Ovary (tissue), 9 donors: ENCODE measurements around the gene SGMS1. TPM values are rescaled to one million over a fixed set of nuclear protein-coding genes. Genes with fewer than 3 reads are reported as not detected.

Source experiments
- DNase-seq, 5 donors: peaks; one replicate each; pipeline ENCODE4 v3.0.0-alpha.2; 2019 to 2020
- H3K27ac ChIP-seq, 2 donors: fragments of 200-600 bp; one replicate each; pipeline versions ENCODE4 v1.5.1 to v1.8.0; 2019 to 2022
- H3K27me3 ChIP-seq: fragments of 200-600 bp; one replicate; pipeline ENCODE4 v1.8.0; 2022
- H3K36me3 ChIP-seq: fragments of 200-600 bp; sonication (generic); one replicate; pipeline ENCODE4 v1.5.1; 2019
- H3K4me1 ChIP-seq: one replicate; pipeline ENCODE4 v1.8.1; 2013; ENCODE audit warnings: mild to moderate bottlenecking, moderate library complexity; ENCODE audit not compliant: insufficient read depth
- H3K4me3 ChIP-seq: fragments of 200-600 bp; sonication (generic); one replicate; pipeline ENCODE4 v1.5.1; 2017
- H3K9me3 ChIP-seq, 2 donors: fragments of 200-600 bp in 1 of 2; sonication (generic) in 1 of 2; one replicate each; pipeline versions ENCODE4 v1.5.1 to v1.8.1; 2013 to 2019; ENCODE audit warnings: mild to moderate bottlenecking in 1 of 2, moderate library complexity in 1 of 2
- EP300 ChIP-seq: sonication (generic); formaldehyde crosslinking; IDR thresholded peaks from one replicate; pipeline ENCODE4 v1.6.1; 2017; ENCODE audit warnings: antibody characterized with exemption
- POLR2A ChIP-seq: fragments of 450-650 bp; IDR thresholded peaks from one replicate; pipeline ENCODE4 v1.6.1; 2017; ENCODE audit warnings: antibody characterized with exemption, mild to moderate bottlenecking, moderate library complexity
- whole genome bisulfite sequencing, 3 donors: extraction: QIAGEN DNeasy Blood & Tissue Kit in 1 of 3; methylation state at CpG; one replicate each; pipeline versions ENCODE4 v1.1.5 to v1.1.7; 2013 to 2017; 5-methylcytosine and 5-hydroxymethylcytosine counted together
- intact Hi-C, 4 donors: fragments of 100-400 bp; cut with DNase I; formaldehyde crosslinking; loops; one replicate each; pipeline versions ENCODE4 v1.11.0 to v1.15.1; 2022 to 2023
- polyA plus RNA-seq, 2 donors: library from polyadenylated mRNA; stranded (reverse); fragments of 200-250 nt in 1 of 2; fragments of 350-450 nt in 1 of 2; fragmentation: Illumina TruSeq in 1 of 2; extraction: RNeasy Lipid Tissue Mini Kit (QIAGEN cat#74804) in 1 of 2; gene quantifications; one replicate each; pipeline ENCODE4 v1.2.3, GENCODE V29; 2013 to 2014
- total RNA-seq, 7 donors: library from RNA; depleted of rRNA in 2 of 7; stranded (reverse); fragments of >200 nt in 2 of 7; fragmentation: NEBNext Ultra II Directional in 3 of 7; extraction: Animal tissue kit (Norgen Biotek cat#: 25700) in 3 of 7; gene quantifications; one replicate each; pipeline versions ENCODE4 v1.1.0 to v1.2.4, GENCODE V29; 2016 to 2023
- TF ChIP-seq, protein P1 (sequence below), 3 donors: fragments of 450-650 bp in 2 of 3; fragments of 200-600 bp in 1 of 3; IDR thresholded peaks; one replicate each; pipeline versions ENCODE4 v1.5.1 to v1.8.0; 2016 to 2022; ENCODE audit warnings: antibody characterized with exemption in 3 of 3, mild to moderate bottlenecking in 1 of 3
- donor health status: DM: no; HTN: no; CAD: no; lungs with moderate emphysema.
- donor health status: DM: no; HTN: no; CAD: no.
- donor health status: Bipolar disorder and iron deficiency.
- donor health status: DM: yes; HTN: yes; CAD: no.
- donor health status: DM: no; HTN: no; CAD: no.
- donor health status: DM: yes; HTN: yes; CAD: no.

SGMS1 gene
- total and polyA plus RNA-seq, 9 donors = 15.6 to 90.0 (median 39.0) TPM

DNA sequence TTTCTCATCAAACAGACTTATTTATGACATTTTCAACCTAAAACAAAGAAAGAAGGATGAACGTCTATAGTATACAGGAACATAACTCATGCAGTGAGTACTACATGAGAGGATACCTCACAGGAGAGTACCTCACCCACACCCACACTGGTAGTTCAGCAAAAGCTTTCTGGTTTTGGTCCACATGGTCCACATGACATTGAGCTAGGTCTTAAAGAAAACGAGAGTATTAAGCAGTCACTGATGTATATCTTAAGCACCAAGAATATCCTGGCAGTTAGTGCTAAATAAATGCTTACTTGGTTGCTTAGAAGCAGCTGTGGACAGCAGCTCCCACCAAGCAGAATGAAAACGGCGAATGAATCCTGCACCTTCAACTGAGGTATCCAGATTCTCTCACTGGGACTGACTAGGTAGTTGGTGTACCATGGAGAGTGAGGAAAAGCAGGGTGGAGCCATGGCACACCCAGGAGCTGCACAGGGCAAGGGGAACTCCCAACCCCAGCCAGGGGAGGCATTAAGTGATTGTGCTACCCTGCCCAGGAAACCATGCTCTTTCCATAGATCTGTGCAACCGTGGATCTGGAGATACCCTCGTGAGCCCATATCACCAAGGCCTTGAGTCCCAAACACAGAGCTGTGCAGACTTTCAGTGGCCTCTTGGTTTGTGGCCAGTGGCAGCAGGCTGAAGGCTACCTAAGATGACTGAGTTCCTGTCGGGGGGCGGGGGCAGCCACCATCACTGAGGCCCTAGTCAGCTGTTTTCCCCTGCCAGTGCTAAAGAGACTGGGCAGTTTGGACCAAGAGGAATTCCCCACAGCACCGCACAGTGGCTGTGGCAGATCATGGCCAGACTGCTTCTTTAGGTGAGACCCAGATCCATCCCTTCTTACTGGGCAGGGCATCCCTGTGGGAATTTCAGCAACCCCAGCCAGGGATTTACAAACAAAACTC is 143.4 kb downstream of the SGMS1 start:
- 84 to 89% (median 88%) methylated on average over 9 of the region's 9 CpGs for WGBS, 3 donors
- no peaks in the 10 kb centered on the region for H3K27me3 ChIP-seq
- no peaks in the 10 kb centered on the region for H3K36me3 ChIP-seq
- no peaks in the 10 kb centered on the region for H3K4me1 ChIP-seq
- DNase-seq = no peak
- TF ChIP-seq, protein P1, sequence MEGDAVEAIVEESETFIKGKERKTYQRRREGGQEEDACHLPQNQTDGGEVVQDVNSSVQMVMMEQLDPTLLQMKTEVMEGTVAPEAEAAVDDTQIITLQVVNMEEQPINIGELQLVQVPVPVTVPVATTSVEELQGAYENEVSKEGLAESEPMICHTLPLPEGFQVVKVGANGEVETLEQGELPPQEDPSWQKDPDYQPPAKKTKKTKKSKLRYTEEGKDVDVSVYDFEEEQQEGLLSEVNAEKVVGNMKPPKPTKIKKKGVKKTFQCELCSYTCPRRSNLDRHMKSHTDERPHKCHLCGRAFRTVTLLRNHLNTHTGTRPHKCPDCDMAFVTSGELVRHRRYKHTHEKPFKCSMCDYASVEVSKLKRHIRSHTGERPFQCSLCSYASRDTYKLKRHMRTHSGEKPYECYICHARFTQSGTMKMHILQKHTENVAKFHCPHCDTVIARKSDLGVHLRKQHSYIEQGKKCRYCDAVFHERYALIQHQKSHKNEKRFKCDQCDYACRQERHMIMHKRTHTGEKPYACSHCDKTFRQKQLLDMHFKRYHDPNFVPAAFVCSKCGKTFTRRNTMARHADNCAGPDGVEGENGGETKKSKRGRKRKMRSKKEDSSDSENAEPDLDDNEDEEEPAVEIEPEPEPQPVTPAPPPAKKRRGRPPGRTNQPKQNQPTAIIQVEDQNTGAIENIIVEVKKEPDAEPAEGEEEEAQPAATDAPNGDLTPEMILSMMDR (IDR thresholded peaks at IDR 0.05) = no peak
- no peak for TF ChIP-seq EP300
- TF ChIP-seq POLR2A = no peak
- intact Hi-C loops = no loop called here
- peaks cover 0 to 3% of the 10 kb centered on the region in 2 donors for H3K9me3 ChIP-seq
- no peak overlapping the region for H3K4me3 ChIP-seq
- no peak overlapping the region for H3K27ac ChIP-seq

DNA sequence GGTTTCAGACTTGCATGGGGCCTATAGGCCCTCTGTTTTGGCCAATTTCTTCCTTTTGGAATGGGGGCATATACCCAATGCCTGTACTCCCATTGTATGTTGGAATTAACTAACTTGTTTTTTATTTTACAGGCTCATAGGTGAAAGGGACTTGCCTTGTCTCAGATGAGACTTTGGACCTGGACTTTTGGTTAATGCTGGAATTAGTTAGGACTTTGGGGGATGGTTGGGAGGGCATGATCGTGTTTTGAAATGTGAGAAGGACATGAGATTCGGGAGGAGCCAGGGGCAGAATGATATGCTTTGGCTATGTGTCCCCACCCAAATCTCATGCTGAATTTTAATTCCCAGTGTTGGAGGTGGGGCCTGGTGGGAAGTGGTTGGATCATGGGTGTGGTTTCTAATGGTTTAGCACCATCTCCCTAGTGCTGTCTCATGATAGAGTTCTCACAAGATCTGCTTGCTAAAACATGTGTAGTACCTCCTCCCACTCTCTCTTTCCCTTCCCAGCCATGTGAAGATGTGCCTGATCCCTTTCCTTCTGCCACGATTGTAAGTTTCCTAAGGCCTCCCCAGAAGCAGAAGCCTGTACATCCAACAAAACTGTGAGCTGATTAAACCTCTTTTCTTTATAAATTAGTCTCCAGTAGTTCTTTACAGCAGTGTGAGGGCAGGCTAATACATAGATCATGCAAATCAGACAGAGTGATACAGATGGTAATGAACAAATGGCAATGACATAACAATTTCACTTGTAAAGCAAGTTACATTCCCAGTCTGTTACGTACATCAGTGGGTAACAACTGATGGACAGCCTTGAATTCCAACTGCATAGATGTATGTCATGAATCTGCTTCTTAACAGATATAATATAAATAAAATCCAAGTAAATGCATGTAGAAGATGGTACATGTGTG is 146.2 kb downstream of the SGMS1 start:
- no peak overlapping the region for H3K4me3 ChIP-seq
- no peaks in the 10 kb centered on the region for H3K9me3 ChIP-seq
- no peaks in the 10 kb centered on the region for H3K36me3 ChIP-seq
- DNase-seq = no peak
- no peak overlapping the region for H3K27ac ChIP-seq
- no peaks in the 10 kb centered on the region for H3K4me1 ChIP-seq
- no peaks in the 10 kb centered on the region for H3K27me3 ChIP-seq
- intact Hi-C loops = no loop called here
- TF ChIP-seq POLR2A = no peak
- TF ChIP-seq, protein P1 (IDR thresholded peaks at IDR 0.05) = no peak
- no peak for TF ChIP-seq EP300
- 95 to 98% (median 98%) methylated on average over 4 of the region's 4 CpGs for WGBS, 3 donors

DNA sequence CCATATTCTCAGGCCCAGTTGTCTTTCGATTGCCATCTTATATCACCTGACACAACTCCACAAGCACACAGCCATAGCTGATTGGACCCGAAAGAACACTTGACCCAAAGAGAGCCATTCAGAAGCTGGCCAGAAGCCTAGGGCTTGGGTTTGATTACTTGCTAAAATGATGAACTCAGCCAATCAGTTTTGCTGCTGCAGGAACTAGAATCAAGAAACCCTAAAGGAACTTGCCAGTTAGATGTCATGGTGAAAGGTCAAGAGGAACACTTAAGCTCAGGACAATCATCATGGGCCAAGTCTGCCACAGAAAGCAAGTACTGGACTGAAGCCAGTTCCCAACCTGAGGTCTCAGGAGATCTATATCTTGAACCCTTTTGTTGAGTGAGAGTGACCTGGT is 150.0 kb downstream of the SGMS1 start:
- WGBS, 3 donors = 97 to 100% (median 98%) methylated on average over 2 of the region's 2 CpGs
- Histone ChIP-seq H3K9me3 (no peaks in the 10 kb centered on the region), H3K4me3 (no peak overlapping the region), H3K27me3 (no peaks in the 10 kb centered on the region), H3K27ac (no peak overlapping the region), H3K4me1 (peaks cover 2% of the 10 kb centered on the region), H3K36me3 (no peaks in the 10 kb centered on the region)
- TF ChIP-seq EP300 (no peak), POLR2A (no peak)
- TF ChIP-seq, protein P1 (IDR thresholded peaks at IDR 0.05) = no peak
- intact Hi-C loops = no loop called here
- no peak for DNase-seq

DNA sequence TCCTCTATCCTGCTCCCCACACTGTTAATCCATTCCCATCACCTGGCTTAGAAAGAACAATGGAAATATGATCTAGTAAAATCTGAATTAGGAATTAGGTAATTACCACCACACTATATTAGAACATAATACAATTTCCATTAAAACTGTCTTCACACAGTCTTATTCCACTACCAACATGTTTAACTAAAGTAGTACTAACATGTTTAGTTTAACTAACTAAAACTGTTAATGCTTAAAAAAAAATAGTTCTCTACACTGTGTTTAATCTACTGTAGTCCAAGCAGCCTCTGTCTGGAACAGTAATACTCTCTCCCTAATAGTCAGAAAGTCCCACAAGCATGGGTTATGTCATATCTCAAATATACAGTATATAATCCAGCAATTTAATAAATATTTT is 150.8 kb downstream of the SGMS1 start:
- H3K4me3 ChIP-seq = no peak overlapping the region
- TF ChIP-seq, protein P1 (IDR thresholded peaks at IDR 0.05) = no peak
- TF ChIP-seq EP300 (no peak), POLR2A (no peak)
- H3K27ac ChIP-seq = no peak overlapping the region
- no peak for DNase-seq
- no peaks in the 10 kb centered on the region for H3K9me3 ChIP-seq
- no peaks in the 10 kb centered on the region for H3K36me3 ChIP-seq
- no peaks in the 10 kb centered on the region for H3K27me3 ChIP-seq
- intact Hi-C loops = no loop called here
- H3K4me1 ChIP-seq = peaks cover 2% of the 10 kb centered on the region
